GM19025 (cell line): ENCODE results near the gene CASK.
"Not testable (repeated sequence)": the region's sequence is repeated elsewhere in the genome, so short reads cannot be mapped to it uniquely, and the experiment has no call there.

Source experiments
- ATAC-seq: cut with Tn5 transposase; IDR thresholded peaks from one replicate; pipeline ENCODE4 v1.9.1; 2021; ENCODE audit warnings: mild to moderate bottlenecking, low read depth, moderate library complexity; ENCODE audit not compliant: unreplicated experiment

Gene CASK

GRCh38 chrX:41655631-41656030 is 267.7 kb downstream of the CASK start:
- no peak for ATAC-seq

GRCh38 chrX:41655101-41655500 is 268.3 kb downstream of the CASK start:
- no peak for ATAC-seq

DNA sequence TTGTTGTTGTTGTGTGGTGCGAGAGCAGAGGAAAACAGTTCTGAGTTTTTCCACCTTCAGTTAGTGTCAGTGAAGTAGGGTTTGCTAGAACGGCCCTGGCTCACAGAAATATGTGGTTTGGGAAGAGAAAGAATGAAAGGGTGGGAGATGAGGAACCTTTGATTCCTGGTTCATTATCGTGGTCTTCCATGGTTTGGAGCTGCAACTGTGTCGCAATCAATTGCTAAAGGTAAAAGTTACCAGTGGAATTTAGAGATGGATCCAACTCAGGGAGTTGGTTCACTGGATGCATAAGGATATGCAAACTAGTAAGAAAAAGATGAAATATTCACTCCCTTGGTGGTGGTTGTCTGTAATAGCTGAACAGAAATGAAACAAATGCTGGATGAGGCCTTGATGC is 270.2 kb downstream of the CASK start:
- no peak for ATAC-seq

- not testable (repeated sequence) for ATAC-seq
Measured at GRCh38 chrX:41646201-41646600, 277.2 kb downstream of the CASK start.

DNA sequence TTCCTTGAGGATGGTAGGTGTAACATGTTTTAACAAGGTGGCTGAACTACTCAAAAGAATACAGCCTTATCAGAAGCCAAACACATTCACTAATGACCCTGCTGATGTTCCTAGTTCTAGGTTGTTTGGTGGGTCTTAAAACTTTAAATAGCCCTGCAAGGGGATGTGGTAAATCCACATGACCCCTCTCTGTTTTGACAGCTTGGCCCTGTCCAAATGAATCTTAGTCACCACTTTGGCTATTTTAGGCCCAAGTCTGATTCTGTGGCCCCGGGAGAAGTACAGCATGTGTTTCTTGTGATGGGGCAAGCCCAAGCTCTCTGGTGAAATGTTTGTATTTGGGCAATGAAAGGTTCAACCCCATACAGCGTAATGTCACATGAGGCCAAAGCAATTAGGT is 289.1 kb downstream of the CASK start:
- ATAC-seq: no peak

- ATAC-seq: no peak
Measured at GRCh38 chrX:41630091-41630490, 293.3 kb downstream of the CASK start.

GRCh38 chrX:41629539-41629938 is 293.8 kb downstream of the CASK start:
- no peak for ATAC-seq

DNA sequence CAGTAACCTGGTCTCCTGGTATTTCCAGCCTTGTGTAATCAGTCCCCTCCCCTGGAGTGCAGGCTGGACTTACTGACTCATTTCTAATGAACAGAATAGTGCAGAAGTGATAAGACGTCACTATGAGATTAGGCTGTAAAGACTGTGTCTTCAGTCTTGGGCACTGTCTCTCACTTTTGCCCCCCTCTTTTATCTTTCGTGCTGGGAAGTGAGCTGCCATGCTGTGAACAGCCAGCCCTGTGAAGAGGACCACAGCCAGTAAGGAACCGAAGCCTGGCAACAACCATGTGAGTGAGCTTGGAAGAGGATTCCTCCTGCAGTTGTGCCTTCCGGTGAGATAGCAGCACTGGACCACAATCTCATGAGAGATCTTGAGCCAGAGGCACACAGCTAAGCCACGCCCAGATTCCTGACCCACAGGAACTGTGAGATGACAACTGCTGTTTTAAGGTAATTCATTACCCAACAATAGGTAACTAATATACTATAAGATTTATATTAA is 302.1 kb downstream of the CASK start:
- ATAC-seq: no peak

DNA sequence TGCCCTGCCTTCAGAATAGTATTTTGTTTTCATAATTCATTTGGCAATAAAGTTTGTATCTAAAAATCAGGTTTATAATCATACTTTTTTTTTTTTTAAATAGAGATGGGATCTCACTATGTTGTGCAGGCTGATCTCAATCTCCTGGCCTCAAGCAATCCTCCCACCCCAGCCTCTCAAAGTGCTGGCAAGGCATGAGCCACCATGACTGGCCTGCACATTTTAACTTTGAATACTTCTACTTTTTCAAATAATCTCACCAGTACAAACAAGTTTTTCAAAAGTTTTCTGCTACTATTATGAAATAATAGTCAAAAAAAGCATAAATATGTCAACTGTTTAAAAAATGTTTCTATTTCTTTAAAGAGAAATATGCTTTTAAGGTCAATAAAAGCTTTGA is 304.1 kb downstream of the CASK start:
- ATAC-seq: no peak

DNA sequence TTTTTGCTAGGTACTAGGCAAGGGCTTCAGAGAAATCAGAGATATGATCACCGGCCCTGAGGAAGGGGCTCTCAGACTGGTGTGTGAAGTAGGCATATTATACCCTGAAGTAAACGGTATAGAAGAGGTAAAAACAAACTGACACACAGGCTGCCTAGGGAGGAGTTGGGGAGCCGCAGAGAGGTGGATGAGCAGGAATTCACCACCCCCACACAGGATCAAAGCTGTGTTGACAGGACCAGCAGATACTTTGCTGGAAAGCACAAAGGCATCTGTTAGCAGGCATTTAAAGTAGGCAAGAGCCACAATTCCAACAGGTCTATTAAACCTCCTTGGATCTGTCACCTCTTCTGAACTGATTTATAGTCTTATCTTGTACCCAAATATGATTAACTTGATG is 306.4 kb downstream of the CASK start:
- no peak for ATAC-seq

GRCh38 chrX:41616255-41616654 is 307.1 kb downstream of the CASK start:
- ATAC-seq: no peak

GRCh38 chrX:41608244-41608643 is 315.1 kb downstream of the CASK start:
- no peak for ATAC-seq

- ATAC-seq: no peak
Measured at GRCh38 chrX:41607264-41607832, 316.0 kb downstream of the CASK start.

DNA sequence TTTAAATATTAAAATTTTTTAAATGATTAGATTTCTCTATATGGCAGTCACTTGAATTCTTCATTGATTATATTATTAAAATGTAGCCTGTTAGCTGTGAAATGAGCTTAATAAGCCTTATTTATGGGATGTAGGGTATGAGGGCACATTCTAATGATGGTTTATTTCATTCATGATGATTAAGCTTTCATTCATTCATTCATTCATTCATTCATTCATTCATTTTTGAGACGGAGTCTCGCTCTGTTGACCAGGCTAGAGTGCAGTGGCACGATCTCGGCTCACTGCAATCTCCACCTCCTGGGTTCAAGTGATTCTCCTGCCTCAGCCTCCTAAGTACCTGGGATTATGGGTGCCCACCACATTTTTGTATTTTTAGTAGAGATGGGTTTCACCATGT is 317.3 kb downstream of the CASK start:
- ATAC-seq: not testable (repeated sequence)

GRCh38 chrX:41604766-41605543 is 318.4 kb downstream of the CASK start:
- ATAC-seq: no peak

GRCh38 chrX:41604177-41604576 is 319.2 kb downstream of the CASK start:
- ATAC-seq: no peak

GRCh38 chrX:41603596-41603995 is 319.8 kb downstream of the CASK start:
- no peak for ATAC-seq

GRCh38 chrX:41602816-41603345 is 320.5 kb downstream of the CASK start:
- no peak for ATAC-seq

- ATAC-seq: no peak
Measured at GRCh38 chrX:41600291-41600690, 323.1 kb downstream of the CASK start.

- no peak for ATAC-seq
Measured at GRCh38 chrX:41599507-41599906, 323.8 kb downstream of the CASK start.

- ATAC-seq: peak; percentile 92
Measured at GRCh38 chrX:41596596-41596995, 326.8 kb downstream of the CASK start.

DNA sequence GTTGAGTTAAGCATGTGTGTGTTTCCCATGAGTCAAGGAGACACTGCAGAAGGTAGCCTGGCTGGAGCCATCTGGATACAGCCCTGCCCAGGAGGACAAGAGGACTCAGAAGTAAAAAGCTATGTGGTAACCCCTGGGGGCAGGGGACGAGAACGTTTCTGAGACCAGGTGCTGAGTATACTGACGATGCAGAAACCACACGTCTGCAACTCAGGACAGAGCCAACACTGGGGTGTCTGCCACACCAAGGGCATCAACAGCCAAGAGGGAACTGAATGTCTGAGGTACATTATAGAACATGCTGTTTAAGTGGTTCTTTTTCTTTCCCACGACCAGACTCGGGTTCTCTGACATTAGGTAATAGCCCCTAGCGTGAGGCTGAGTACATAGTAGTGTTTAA is 328.7 kb downstream of the CASK start:
- ATAC-seq: no peak
